A673 (cell line): ENCODE results near the gene RAPGEFL1. TPM values are rescaled to one million over a fixed set of nuclear protein-coding genes. Genes with fewer than 3 reads are reported as not detected.
"Not testable (repeated sequence)": the region's sequence is repeated elsewhere in the genome, so short reads cannot be mapped to it uniquely, and the experiment has no call there.

ENCODE experiments used
- BruUV-seq: library from RNA; stranded (reverse); fragments of 400-500 nt; replicated peaks from 2 replicates; lab custom pipeline; 2021; lab: Mats Ljungman, UMichigan
- CTCF ChIA-PET: fragments of 300-600 bp; sonication (Branson Sonifier 250); formaldehyde crosslinking; loops from one replicate; lab custom pipeline; 2022; ENCODE audit warnings: antibody characterized with exemption; lab: Charles Lee
- POLR2A ChIA-PET: fragments of 300-600 bp; sonication (Branson Sonifier 250); formaldehyde crosslinking; loops from one replicate; lab custom pipeline; 2022; ENCODE audit warnings: antibody characterized with exemption; ENCODE audit not compliant: low non-redundant PET; lab: Charles Lee
- DNase-seq: peaks from one replicate; pipeline ENCODE4 v3.0.0-alpha.2; 2015; ENCODE audit warnings: low spot score
- H3K27ac ChIP-seq: fragments of 200-600 bp; sonication (generic); 2 replicates; pipeline ENCODE4 v1.5.1; 2016; ENCODE audit warnings: mixed run types, low read depth, mild to moderate bottlenecking, mixed read lengths, antibody characterized with exemption, low read length; ENCODE audit not compliant: poor library complexity, severe bottlenecking
- H3K27me3 ChIP-seq: fragments of 200-600 bp; sonication (generic); replicated peaks from 2 replicates; pipeline ENCODE4 v1.6.1; 2017; ENCODE audit warnings: mixed run types, low read depth, mild to moderate bottlenecking, mixed read lengths, antibody characterized with exemption, low read length; ENCODE audit not compliant: insufficient read depth, poor library complexity
- H3K36me3 ChIP-seq: fragments of 200-600 bp; sonication (generic); 2 replicates; pipeline ENCODE4 v1.6.1; 2016; ENCODE audit warnings: mixed run types, mild to moderate bottlenecking, mixed read lengths, antibody characterized with exemption, low read length; ENCODE audit not compliant: insufficient read depth, poor library complexity, severe bottlenecking
- H3K4me1 ChIP-seq: fragments of 200-600 bp; sonication (generic); 2 replicates; pipeline ENCODE4 v1.6.1; 2017; ENCODE audit warnings: mixed run types, mild to moderate bottlenecking, mixed read lengths, antibody characterized with exemption, low read length; ENCODE audit not compliant: insufficient read depth, poor library complexity, severe bottlenecking
- H3K4me3 ChIP-seq: fragments of 200-600 bp; sonication (generic); 2 replicates; pipeline ENCODE4 v1.5.1; 2016; ENCODE audit warnings: low read depth, mixed run types, mild to moderate bottlenecking, mixed read lengths, low read length; ENCODE audit not compliant: poor library complexity, severe bottlenecking
- H3K9me3 ChIP-seq: fragments of 200-600 bp; sonication (generic); 2 replicates; pipeline ENCODE4 v1.6.1; 2016; ENCODE audit warnings: mixed run types, low read depth, mild to moderate bottlenecking, mixed read lengths, antibody characterized with exemption, low read length; ENCODE audit not compliant: poor library complexity, severe bottlenecking
- EZH2 ChIP-seq: fragments of 200-600 bp; sonication (generic); IDR thresholded peaks from 2 replicates; pipeline ENCODE4 v1.6.1; 2017; ENCODE audit warnings: borderline replicate concordance, low read depth, mild to moderate bottlenecking, mixed read lengths, antibody characterized with exemption, low read length; ENCODE audit not compliant: poor library complexity, severe bottlenecking
- intact Hi-C: fragments of 100-400 bp; cut with micrococcal nuclease; formaldehyde crosslinking; loops from one replicate; pipeline ENCODE4 v1.10.0; 2022; ENCODE audit not compliant: unreplicated experiment
- total RNA-seq: library from RNA; stranded (reverse); gene quantifications from 2 replicates; pipeline ENCODE4 v1.2.3, GENCODE V29; 2021
- TF ChIP-seq, protein P1 (sequence below): fragments of 300-800, 200-600 bp; sonication (generic); conservative IDR thresholded peaks from 2 replicates; pipeline ENCODE4 v1.5.1; 2017; ENCODE audit warnings: low read depth, mild to moderate bottlenecking, antibody characterized with exemption, low read length, moderate library complexity, mixed read lengths

Gene RAPGEFL1
- total RNA-seq, 1 experiment from 2014 or later: 11.9 TPM

GRCh38 chr17:40230670-40231069 is 53.4 kb downstream of the RAPGEFL1 start:
- TF ChIP-seq EZH2: no peak
- TF ChIP-seq, protein P1, sequence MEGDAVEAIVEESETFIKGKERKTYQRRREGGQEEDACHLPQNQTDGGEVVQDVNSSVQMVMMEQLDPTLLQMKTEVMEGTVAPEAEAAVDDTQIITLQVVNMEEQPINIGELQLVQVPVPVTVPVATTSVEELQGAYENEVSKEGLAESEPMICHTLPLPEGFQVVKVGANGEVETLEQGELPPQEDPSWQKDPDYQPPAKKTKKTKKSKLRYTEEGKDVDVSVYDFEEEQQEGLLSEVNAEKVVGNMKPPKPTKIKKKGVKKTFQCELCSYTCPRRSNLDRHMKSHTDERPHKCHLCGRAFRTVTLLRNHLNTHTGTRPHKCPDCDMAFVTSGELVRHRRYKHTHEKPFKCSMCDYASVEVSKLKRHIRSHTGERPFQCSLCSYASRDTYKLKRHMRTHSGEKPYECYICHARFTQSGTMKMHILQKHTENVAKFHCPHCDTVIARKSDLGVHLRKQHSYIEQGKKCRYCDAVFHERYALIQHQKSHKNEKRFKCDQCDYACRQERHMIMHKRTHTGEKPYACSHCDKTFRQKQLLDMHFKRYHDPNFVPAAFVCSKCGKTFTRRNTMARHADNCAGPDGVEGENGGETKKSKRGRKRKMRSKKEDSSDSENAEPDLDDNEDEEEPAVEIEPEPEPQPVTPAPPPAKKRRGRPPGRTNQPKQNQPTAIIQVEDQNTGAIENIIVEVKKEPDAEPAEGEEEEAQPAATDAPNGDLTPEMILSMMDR: no peak
- no peak for DNase-seq
- Histone ChIP-seq H3K4me1 (no peaks in the 10 kb centered on the region), H3K9me3 (no peaks in the 10 kb centered on the region), H3K36me3 (peaks cover 5% of the 10 kb centered on the region), H3K4me3 (no peak overlapping the region), H3K27ac (no peak overlapping the region), H3K27me3 (no peaks in the 10 kb centered on the region)
- BruUV-seq: no TSS peak
- intact Hi-C loops: no loop called here
- POLR2A ChIA-PET: no interaction called here
- CTCF ChIA-PET: no interaction called here

DNA sequence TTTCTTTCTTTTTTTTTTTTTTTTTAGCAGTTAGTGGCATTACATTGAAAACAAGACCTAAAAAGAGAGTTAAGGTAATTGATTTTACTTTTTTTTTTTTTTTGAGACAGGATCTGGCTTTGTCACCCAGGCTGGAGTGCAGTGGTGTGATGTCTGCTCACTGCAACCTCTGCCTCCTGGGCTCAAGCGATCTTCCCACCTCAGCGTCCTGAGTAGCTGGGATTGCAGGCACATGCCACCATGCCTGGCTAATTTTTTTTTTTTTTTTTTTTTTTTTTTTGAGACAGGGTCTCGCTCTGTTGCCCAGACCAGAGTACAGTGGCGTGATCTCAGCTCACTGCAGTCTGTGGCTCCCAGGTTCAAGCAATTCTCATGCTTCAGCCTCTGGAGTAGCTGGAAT is 54.7 kb downstream of the RAPGEFL1 start:
- H3K4me1 ChIP-seq, H3K9me3 ChIP-seq, H3K4me3 ChIP-seq, intact Hi-C loops, H3K27ac ChIP-seq, DNase-seq, H3K36me3 ChIP-seq, CTCF ChIA-PET, H3K27me3 ChIP-seq, POLR2A ChIA-PET, BruUV-seq: not testable (repeated sequence)

- Histone ChIP-seq H3K27me3 (no peaks in the 10 kb centered on the region), H3K4me3 (no peak overlapping the region), H3K9me3 (no peaks in the 10 kb centered on the region), H3K4me1 (no peaks in the 10 kb centered on the region), H3K27ac (no peak overlapping the region), H3K36me3 (no peaks in the 10 kb centered on the region)
- no peak for DNase-seq
- TF ChIP-seq, protein P1: no peak
- TF ChIP-seq EZH2: no peak
- CTCF ChIA-PET: no interaction called here
- intact Hi-C loops: no loop called here
- POLR2A ChIA-PET: interaction anchor here (0.6 kb wide), 1 partner anchor 62 kb away, joined by 10 read pairs; no protein-coding TSS in a partner anchor
- BruUV-seq: no TSS peak
Observed at GRCh38 chr17:40241252-40241834, 64.1 kb downstream of the RAPGEFL1 start.

GRCh38 chr17:40242774-40243173 is 65.5 kb downstream of the RAPGEFL1 start:
- no peak for DNase-seq
- ChIA-PET CTCF (interaction anchor here (1.2 kb wide), 1 partner anchor 23 kb away, joined by 3 read pairs; no protein-coding TSS in a partner anchor), POLR2A (no interaction called here)
- no peaks in the 10 kb centered on the region for H3K9me3 ChIP-seq
- H3K27me3 ChIP-seq: no peaks in the 10 kb centered on the region
- H3K4me1 ChIP-seq: no peaks in the 10 kb centered on the region
- no peak overlapping the region for H3K27ac ChIP-seq
- no peak for TF ChIP-seq EZH2
- TF ChIP-seq, protein P1: no peak
- H3K36me3 ChIP-seq: no peaks in the 10 kb centered on the region
- BruUV-seq: no TSS peak
- H3K4me3 ChIP-seq: no peak overlapping the region
- intact Hi-C loops: no loop called here
